ENCODE measurements around the gene ANKS1A. TPM values are rescaled to one million over a fixed set of nuclear protein-coding genes. Genes with fewer than 3 reads are reported as not detected.

The ANKS1A gene
- total and polyA plus RNA-seq, 2 experiments from 2014 or later: 12.1 to 31.9 TPM

- TF ChIP-seq EZH2phosphoT487 (IDR thresholded peaks at IDR 0.05; ENCODE audit: unreplicated experiment) (no peak), CREB1 (CRISPR knock-in tag; IDR thresholded peaks at IDR 0.05; ENCODE audit: low read depth) (no peak), STAT1 (IDR thresholded peaks at IDR 0.05; ENCODE audit: unreplicated experiment) (no peak), EZH2 (IDR thresholded peaks at IDR 0.05; ENCODE audit: low read depth, unreplicated experiment) (no peak), POLR2AphosphoS5 (IDR thresholded peaks at IDR 0.05; ENCODE audit: low read depth) (no peak), JUNB (IDR thresholded peaks at IDR 0.05; ENCODE audit: unreplicated experiment) (no peak), NANOG (IDR thresholded peaks at IDR 0.05; ENCODE audit: borderline replicate concordance) (no peak)
- TF ChIP-seq, protein P1, sequence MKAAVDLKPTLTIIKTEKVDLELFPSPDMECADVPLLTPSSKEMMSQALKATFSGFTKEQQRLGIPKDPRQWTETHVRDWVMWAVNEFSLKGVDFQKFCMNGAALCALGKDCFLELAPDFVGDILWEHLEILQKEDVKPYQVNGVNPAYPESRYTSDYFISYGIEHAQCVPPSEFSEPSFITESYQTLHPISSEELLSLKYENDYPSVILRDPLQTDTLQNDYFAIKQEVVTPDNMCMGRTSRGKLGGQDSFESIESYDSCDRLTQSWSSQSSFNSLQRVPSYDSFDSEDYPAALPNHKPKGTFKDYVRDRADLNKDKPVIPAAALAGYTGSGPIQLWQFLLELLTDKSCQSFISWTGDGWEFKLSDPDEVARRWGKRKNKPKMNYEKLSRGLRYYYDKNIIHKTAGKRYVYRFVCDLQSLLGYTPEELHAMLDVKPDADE (IDR thresholded peaks at IDR 0.05): no peak
- TF ChIP-seq, protein P2, sequence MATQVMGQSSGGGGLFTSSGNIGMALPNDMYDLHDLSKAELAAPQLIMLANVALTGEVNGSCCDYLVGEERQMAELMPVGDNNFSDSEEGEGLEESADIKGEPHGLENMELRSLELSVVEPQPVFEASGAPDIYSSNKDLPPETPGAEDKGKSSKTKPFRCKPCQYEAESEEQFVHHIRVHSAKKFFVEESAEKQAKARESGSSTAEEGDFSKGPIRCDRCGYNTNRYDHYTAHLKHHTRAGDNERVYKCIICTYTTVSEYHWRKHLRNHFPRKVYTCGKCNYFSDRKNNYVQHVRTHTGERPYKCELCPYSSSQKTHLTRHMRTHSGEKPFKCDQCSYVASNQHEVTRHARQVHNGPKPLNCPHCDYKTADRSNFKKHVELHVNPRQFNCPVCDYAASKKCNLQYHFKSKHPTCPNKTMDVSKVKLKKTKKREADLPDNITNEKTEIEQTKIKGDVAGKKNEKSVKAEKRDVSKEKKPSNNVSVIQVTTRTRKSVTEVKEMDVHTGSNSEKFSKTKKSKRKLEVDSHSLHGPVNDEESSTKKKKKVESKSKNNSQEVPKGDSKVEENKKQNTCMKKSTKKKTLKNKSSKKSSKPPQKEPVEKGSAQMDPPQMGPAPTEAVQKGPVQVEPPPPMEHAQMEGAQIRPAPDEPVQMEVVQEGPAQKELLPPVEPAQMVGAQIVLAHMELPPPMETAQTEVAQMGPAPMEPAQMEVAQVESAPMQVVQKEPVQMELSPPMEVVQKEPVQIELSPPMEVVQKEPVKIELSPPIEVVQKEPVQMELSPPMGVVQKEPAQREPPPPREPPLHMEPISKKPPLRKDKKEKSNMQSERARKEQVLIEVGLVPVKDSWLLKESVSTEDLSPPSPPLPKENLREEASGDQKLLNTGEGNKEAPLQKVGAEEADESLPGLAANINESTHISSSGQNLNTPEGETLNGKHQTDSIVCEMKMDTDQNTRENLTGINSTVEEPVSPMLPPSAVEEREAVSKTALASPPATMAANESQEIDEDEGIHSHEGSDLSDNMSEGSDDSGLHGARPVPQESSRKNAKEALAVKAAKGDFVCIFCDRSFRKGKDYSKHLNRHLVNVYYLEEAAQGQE (IDR thresholded peaks at IDR 0.05; ENCODE audit: unreplicated experiment): no peak
- TF ChIP-seq, protein P3, sequence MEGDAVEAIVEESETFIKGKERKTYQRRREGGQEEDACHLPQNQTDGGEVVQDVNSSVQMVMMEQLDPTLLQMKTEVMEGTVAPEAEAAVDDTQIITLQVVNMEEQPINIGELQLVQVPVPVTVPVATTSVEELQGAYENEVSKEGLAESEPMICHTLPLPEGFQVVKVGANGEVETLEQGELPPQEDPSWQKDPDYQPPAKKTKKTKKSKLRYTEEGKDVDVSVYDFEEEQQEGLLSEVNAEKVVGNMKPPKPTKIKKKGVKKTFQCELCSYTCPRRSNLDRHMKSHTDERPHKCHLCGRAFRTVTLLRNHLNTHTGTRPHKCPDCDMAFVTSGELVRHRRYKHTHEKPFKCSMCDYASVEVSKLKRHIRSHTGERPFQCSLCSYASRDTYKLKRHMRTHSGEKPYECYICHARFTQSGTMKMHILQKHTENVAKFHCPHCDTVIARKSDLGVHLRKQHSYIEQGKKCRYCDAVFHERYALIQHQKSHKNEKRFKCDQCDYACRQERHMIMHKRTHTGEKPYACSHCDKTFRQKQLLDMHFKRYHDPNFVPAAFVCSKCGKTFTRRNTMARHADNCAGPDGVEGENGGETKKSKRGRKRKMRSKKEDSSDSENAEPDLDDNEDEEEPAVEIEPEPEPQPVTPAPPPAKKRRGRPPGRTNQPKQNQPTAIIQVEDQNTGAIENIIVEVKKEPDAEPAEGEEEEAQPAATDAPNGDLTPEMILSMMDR (conservative IDR thresholded peaks at IDR 0.05; ENCODE audit: low read depth in 2 of 2): no peak
These were observed 189.3 kb downstream of the ANKS1A start (continued) for GRCh38 chr6:35078226-35078850.

- Mint-ChIP-seq H3K27ac (no peak overlapping the region), H3K36me3 (ENCODE audit: low read depth) (peaks cover 29% of the 10 kb centered on the region), H3K4me1 (peaks cover 23% of the 10 kb centered on the region), H3K4me3 (no peak overlapping the region), H3K9me3 (no peaks in the 10 kb centered on the region), H3K27me3 (ENCODE audit: insufficient read depth, low read depth, poor library complexity) (peaks cover 7% of the 10 kb centered on the region)
- H3K27me3 ChIP-seq (ENCODE audit: insufficient read depth): no peaks in the 10 kb centered on the region
- no peaks in the 10 kb centered on the region for H3K79me2 ChIP-seq (replicated peaks; ENCODE audit: insufficient read depth)
- H4K20me1 ChIP-seq (replicated peaks; ENCODE audit: insufficient read depth): no peaks in the 10 kb centered on the region; the same call in 1 of the 2 replicates
- H3F3A ChIP-seq (replicated peaks; ENCODE audit: low read depth): no peaks in the 10 kb centered on the region
- no peak overlapping the region for H3K4me2 ChIP-seq
- ATAC-seq: no peak
- H3K4me1 ChIP-seq (ENCODE audit: insufficient read depth): no peaks in the 10 kb centered on the region
- no peak overlapping the region for H3K27ac ChIP-seq (ENCODE audit: low read depth)
- no peak overlapping the region for H3K4me3 ChIP-seq
- no peaks in the 10 kb centered on the region; the same call in 1 of the 2 replicates for H3K36me3 ChIP-seq (ENCODE audit: insufficient read depth)
- DNase-seq (ENCODE audit: low spot score): no peak
- H3K9me2 ChIP-seq (ENCODE audit: insufficient read depth): no peaks in the 10 kb centered on the region
- H2AFZ ChIP-seq: no peak overlapping the region
- no peak for TF ChIP-seq ZNF462 (CRISPR knock-in tag; IDR thresholded peaks at IDR 0.05)
- TF ChIP-seq, protein P1 (IDR thresholded peaks at IDR 0.05): no peak
These were observed 189.8 kb downstream of the ANKS1A start for GRCh38 chr6:35078896-35079295.

All from GM23338 (cell line).